Adrenal gland (tissue), 5 donors: ENCODE measurements around the gene NBPF3.

ENCODE experiments used
- CTCF ChIP-seq, 6 experiments: fragments of 450-650 bp in 4 of 6; fragments of 200-600 bp in 2 of 6; sonication (generic) in 1 of 6; IDR thresholded peaks; 1 replicate in 5 of 6; 2 replicates in 1 of 6; pipeline versions ENCODE4 v1.5.1 to v1.8.0; 2016 to 2021; ENCODE audit warnings: antibody characterized with exemption in 6 of 6, mild to moderate bottlenecking in 2 of 6, moderate library complexity in 1 of 6
- POLR2A ChIP-seq, 2 donors: fragments of 450-650 bp; IDR thresholded peaks; one replicate each; pipeline ENCODE4 v1.6.1; 2017; ENCODE audit warnings: antibody characterized with exemption in 2 of 2, mild to moderate bottlenecking in 2 of 2, moderate library complexity in 1 of 2
- donor health status: DM: no; HTN: no; CAD: no.

- TF ChIP-seq CTCF (IDR thresholded peaks at IDR 0.05) (no peak), POLR2A (IDR thresholded peaks at IDR 0.05) (no peak)
Observed at GRCh38 chr1:21525340-21525717, 85.4 kb downstream of the NBPF3 start.
